Fibroblast of skin of left biceps (primary cell): Measurements from ENCODE around the gene INCENP.
A peak's percentile ranks its signal among the peaks of the same experiment; 100 is the strongest.
"Not testable (repeated sequence)": the region's sequence is repeated elsewhere in the genome, so short reads cannot be mapped to it uniquely, and the experiment has no call there.

ENCODE experiments used
- DNase-seq, 2 experiments: peaks; one replicate each; pipeline ENCODE4 v3.0.0-alpha.2; 2013; ENCODE audit warnings: low read depth in 2 of 2

The INCENP gene

DNA sequence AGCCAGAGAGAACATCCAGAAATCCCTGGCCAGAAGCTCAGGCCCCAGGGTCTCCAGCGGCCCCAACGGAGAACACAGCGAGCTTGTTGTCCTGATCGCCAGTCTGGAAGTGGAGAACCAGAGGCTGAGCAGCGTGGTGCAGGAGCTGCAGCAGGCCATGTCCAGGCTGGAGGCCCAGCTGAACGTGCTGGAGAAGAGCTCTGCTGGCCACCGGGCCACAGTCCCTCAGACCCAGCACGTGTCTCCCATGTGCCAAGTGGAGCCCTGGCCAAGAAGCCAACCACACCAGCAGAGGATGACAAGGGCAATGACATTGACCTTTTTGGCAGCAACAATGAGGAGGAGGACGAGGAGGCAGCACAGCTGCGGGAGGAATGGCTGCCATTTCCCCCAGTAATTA is 45.6 kb downstream of the INCENP start:
- DNase-seq: no peak

DNA sequence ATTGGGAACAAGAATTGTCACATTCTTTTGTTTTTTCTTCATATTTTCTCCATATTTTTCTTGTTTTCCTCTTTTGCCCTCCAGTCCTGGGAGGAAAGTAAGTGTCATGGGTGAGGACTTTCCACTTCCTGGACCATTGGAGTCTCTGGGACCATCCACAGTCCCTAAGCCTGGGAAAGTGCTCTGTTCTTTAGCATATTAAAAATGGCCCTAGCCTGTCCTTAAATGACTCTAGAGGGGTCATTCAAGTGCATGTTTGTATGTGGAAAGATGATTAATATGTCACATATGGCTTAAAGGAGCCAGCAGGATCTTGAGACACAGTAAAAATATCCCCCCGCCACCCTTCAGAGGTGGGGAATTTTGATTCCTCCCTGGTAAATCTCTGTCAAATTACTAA is 46.1 kb downstream of the INCENP start:
- DNase-seq: no peak

DNA sequence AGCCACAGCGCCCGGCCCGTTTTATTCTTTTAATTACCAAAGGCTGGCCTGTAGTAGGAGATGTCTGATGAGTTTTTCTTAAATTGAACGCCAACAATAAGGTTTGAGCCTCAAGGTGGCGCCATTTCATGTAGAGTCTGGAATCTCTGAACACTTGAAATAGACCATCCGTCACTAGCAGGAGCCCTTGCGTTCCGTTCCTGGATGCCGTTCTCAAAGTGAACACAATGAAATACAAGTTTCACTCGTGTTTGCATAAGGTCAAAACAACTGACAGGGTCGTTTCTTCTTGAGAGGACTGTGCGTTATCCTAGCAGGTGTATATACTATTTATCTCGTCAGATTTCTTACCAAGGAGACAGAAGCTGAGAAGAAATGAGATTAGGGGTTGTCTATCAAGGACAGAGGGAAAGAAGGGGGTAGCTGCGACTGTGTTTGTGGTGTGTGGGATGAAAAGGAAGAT is 47.5 kb downstream of the INCENP start:
- DNase-seq: peak; percentile 13 to 21

DNA sequence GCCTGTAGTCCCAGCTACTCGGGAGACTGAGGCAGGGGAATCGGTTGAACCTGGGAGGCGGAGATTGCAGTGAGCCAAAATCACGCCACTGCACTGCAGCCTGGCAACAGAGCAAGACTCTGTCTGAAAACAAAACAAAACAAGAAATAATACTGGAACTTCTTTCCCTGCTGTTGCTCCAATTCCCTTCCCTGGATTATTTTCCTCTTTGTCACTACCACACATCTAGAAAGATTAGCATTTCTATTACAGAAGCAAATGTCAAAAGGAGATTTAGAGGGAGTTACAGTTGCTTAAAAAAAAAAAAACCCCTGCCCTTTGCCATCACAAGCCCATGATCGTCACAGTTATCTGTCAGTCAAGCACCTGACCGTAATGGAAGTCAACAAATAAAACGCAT is 48.5 kb downstream of the INCENP start:
- no peak for DNase-seq

DNA sequence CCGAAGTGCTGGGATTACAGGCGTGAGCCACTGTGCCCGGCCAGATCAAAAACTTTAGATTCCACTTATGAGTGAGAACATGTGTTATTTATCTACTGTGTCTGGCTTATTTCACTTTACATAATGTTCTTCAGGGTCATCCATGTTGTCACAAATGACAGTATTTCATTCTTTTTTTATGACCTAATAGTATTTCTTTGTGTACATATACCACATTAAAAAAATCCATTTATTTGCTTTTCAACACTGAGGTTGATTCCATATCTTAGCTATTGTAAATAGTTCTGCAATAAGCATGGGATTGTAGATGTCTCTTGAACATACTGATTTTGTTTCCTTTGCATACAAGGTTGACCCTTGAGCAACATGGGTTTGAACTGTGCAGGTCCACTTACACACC is 53.0 kb downstream of the INCENP start:
- no peak for DNase-seq

DNA sequence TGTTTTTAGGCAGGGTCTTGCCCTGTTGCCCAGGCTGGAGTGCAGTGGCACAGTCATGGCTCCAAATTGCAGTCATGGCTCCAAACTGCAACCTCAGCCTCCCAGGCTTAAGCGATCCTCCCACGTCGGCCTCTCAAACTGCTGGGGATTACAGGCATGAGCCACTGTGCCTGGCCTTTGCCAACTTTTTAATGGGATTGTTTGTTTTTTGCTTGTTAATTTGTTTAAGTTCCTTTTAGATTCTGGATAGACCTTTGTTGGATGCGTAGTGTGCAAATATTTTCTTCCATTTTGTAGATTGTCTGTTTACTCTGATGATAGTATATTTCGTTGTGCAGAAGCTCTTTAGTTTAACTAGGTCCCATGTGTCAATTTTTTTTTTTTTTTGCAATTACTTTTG is 56.2 kb downstream of the INCENP start:
- DNase-seq: no peak

DNA sequence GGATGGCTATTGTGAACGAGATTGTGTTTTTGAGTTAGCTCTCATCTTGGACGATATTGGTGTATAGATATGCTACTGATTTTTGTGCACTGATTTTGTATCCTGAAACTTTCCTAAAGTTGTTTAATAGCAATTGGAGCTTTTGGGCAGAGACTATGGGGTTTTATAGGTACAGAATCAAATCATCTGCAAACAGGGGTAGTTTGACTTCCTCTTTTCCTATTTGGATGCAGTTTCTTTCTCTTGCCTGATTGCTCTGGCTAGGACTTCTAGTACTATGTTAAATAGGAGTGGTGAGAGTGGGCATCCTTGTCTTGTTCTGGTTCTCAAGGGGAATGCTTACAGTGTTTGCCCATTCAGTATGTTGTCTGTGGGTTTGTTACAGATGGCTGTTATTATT is 57.3 kb downstream of the INCENP start:
- DNase-seq: no peak

DNA sequence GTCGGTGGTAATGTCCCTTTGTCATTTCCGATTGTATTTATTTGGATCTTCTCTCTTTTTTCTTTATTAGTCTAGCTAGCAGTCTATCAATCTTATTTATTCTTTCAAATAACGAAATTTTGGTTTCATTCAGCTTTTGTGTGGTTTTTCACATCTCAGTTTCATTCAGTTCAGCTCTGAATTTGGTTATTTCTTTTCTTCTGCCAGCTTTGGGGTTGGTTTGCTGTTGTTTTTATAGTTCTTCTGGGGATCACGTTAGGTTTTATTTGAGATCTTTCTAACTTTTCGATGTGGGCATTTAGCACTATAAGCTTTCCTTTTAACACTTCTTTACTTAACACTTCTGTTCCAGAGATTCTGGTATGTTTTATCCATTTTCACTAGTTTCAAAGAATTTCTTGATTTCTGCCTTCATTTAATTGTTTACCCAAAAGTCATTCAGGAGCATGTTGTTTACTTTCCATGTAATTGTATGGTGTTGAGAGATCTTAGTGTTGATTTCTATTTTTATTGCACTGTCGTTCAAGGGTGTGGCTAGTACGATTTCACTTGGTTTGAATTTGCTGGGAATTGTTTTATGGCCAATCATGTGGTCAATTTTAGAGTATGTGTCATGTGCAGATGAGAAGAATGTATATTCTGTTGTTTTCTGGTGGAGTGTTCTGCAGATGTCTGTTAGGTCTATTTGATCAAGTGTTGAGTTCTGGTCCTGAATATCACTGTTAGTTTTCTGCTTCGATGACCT is 58.5 kb downstream of the INCENP start:
- DNase-seq: no peak

DNA sequence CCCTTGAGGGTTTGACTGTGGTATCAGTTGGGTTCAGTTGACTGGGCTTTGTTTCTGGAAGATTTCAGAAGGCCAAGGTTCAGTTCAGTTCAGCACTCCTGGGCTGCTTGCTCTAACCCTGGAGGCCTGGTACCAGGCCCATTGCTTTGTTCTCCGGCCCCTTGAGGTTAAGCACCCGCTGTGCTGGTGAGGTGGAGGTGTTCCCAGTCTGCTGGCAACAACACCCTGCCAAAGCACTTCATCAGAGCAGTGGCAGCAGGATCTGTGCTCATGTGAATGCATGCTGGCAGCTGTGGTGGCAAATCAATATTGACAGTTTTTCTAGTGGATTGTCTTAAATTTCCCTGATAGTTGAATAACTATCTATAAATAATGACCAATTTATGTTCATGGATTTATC is 62.4 kb downstream of the INCENP start:
- no peak for DNase-seq

DNA sequence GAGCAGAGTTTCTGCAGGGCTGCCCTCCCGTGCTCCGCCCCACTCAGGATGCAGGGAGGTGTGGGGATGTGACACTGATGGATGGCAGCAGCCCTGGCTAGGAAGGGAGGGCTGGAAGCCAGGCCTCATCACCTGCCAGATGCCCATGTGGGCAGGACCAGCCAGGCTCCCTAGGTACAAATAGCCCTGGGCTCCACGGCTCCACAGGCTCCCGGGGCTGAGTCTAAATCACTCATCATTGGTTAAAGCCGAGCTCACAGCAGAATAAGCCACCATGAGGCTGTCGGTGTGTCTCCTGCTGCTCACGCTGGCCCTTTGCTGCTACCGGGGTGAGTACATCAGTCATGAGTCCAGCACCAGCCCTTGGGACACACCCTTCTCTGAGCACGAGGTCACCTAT is 66.2 kb downstream of the INCENP start, which contains the start of gene SCGB1D1:
SCGB1D1 (plus strand) TSS at position 206 of the 400 bp plus-strand sequence; CDS start at position 275, 69 bp downstream.
- no peak for DNase-seq

DNA sequence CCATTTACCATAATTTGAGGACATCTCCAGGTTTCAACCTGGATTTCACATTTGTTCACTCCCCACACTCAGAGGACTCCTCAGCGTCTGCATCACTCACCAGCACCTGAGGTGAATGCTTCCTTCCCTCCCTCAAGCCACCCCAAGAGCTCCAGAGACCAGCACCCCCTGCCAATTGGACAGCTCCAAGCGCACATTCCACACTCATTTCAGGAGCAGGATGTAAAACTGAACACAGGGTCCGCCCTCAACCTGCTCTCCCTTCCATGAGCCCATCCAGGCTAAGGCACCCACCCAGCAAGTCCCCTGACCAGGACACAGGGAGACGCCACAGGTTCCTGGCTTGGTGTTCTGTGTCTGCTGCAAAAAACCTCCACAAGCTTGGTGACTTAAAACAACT is 70.1 kb downstream of the INCENP start:
- no peak for DNase-seq

DNA sequence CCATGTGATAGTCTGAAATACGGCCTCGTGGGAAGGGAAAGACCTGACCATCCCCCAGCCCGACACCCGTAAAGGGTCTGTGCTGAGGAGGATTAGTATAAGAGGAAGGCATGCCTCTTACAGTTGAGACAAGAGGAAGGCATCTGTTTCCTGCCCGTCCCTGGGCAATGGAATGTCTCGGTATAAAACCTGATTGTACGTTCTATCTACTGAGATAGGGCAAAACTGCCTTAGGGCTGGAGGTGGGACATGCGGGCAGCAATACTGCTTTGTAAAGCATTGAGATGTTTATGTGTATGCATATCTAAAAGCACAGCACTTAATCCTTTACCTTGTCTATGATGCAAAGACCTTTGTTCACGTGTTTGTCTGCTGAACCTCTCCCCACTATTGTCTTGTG is 71.2 kb downstream of the INCENP start:
- DNase-seq: not testable (repeated sequence)

DNA sequence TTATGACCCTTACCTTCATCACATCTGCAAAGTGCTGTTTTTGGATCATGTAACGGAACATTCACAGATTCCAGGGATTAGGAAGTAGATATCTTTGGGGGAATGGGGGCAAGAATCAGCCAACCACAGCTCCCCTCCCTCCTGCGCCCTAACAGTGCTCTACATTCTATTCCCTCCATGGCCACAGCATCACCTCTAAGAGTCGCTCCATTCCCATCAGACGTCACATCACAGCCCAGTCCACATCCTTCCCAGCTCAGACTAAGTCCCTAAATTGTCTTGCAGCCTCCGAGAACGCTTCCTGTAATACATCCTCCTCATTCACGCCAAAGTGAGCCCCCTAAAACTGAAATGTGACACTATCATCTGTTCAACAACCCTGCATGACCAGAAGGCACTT is 72.1 kb downstream of the INCENP start:
- no peak for DNase-seq

DNA sequence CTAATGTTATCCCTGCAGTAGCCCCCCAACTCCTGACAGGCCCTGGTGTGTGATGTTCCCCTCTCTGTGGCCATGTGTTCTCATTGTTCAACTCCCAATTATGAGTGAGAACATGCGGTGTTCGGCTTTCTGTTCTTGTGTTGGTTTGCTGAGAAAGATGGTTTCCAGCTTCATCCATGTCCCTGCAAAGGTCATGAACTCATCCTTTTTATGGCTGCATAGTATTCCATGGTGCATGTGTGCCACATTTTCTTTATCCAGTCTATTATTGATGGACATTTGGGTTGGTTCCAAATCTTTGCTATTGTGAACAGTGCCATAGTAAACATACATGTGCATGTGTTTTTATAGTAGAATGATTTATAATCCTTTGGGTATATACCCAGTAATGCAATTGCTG is 73.6 kb downstream of the INCENP start:
- DNase-seq: not testable (repeated sequence)

DNA sequence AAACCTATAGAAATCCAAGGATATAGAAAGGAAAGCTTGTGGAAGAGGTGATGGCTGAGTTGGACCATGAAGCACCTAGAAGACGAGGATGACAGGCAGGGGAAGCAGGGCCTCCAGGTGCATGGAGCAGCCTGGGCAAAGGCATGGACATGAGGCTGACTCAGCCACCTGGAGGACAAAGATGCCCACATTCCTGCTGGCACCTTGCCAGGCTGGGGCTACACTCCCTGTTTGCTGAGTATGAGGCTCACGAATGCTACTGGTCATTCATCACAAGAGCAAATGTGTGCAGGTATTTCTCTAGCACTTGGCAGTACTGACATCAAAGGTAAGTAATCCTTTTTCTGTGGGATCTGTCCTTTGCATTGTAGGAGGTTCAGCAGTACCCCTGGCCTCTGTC is 77.6 kb downstream of the INCENP start:
- no peak for DNase-seq
